OCI-LY1 (cell line): ENCODE results near the gene FDX2.
"Not testable (repeated sequence)": the region's sequence is repeated elsewhere in the genome, so short reads cannot be mapped to it uniquely, and the experiment has no call there.

Experiments
- H2AFZ ChIP-seq: fragments of 200-600 bp; sonication (generic), shearing (Covaris generic); 2 replicates; pipeline ENCODE4 v1.6.0; 2014; ENCODE audit warnings: antibody characterized with exemption, mild to moderate bottlenecking, low read length
- H3F3A ChIP-seq: fragments of 200-600 bp; sonication (generic), shearing (Covaris generic); 2 replicates; pipeline ENCODE4 v1.6.0; 2014; ENCODE audit warnings: mild to moderate bottlenecking, antibody characterized with exemption, low read length, moderate library complexity; ENCODE audit not compliant: insufficient read depth
- H3K27ac ChIP-seq: fragments of 200-600 bp; sonication (generic); 2 replicates; pipeline ENCODE4 v1.5.1; 2014; ENCODE audit warnings: low read length, mixed run types, mild to moderate bottlenecking, low read depth; ENCODE audit not compliant: poor library complexity, severe bottlenecking
- H3K27me3 ChIP-seq: fragments of 200-600 bp; sonication (generic); 2 replicates; pipeline ENCODE4 v1.6.0; 2014; ENCODE audit warnings: antibody characterized with exemption, mild to moderate bottlenecking, low read length, moderate library complexity; ENCODE audit not compliant: insufficient read depth
- H3K36me3 ChIP-seq: fragments of 200-600 bp; sonication (generic); 2 replicates; pipeline ENCODE4 v1.6.1; 2014; ENCODE audit warnings: mild to moderate bottlenecking, antibody characterized with exemption, low read length, moderate library complexity, mixed read lengths; ENCODE audit not compliant: insufficient read depth
- H3K4me1 ChIP-seq: fragments of 200-600 bp; sonication (generic); 2 replicates; pipeline ENCODE4 v1.5.1; 2014; ENCODE audit warnings: mild to moderate bottlenecking, low read length, moderate library complexity; ENCODE audit not compliant: insufficient read depth, severe bottlenecking
- H3K4me2 ChIP-seq: fragments of 200-600 bp; sonication (generic), shearing (Covaris generic); 2 replicates; pipeline ENCODE4 v1.6.1; 2014; ENCODE audit warnings: low read length
- H3K4me3 ChIP-seq: fragments of 200-600 bp; sonication (generic); 2 replicates; pipeline ENCODE4 v1.5.1; 2014; ENCODE audit warnings: low read length, low read depth, mild to moderate bottlenecking, mixed read lengths; ENCODE audit not compliant: poor library complexity, severe bottlenecking
- H3K79me2 ChIP-seq: fragments of 200-600 bp; shearing (Covaris generic); 2 replicates; pipeline ENCODE4 v1.6.1; 2016; ENCODE audit warnings: mixed run types, low read length, mixed read lengths; ENCODE audit not compliant: insufficient read depth
- H3K9ac ChIP-seq: fragments of 200-600 bp; sonication (generic), shearing (Covaris generic); 2 replicates; pipeline ENCODE4 v1.6.1; 2014; ENCODE audit warnings: mild to moderate bottlenecking, low read length, mixed read lengths
- H3K9me2 ChIP-seq: fragments of 200-600 bp; sonication (generic), shearing (Covaris generic); 2 replicates; pipeline ENCODE4 v1.6.1; 2014; ENCODE audit warnings: low read depth, mild to moderate bottlenecking, low read length, mixed read lengths
- H3K9me3 ChIP-seq: fragments of 200-600 bp; shearing (Covaris generic); 2 replicates; pipeline ENCODE4 v1.6.1; 2014; ENCODE audit warnings: low read length, mixed read lengths
- H4K20me1 ChIP-seq: fragments of 200-600 bp; sonication (generic), shearing (Covaris generic); 2 replicates; pipeline ENCODE4 v1.6.0; 2016; ENCODE audit warnings: mild to moderate bottlenecking, low read length; ENCODE audit not compliant: insufficient read depth
- EZH2 ChIP-seq: fragments of 200-600 bp; sonication (generic), shearing (Covaris generic); IDR thresholded peaks from 2 replicates; pipeline ENCODE4 v1.8.0; 2017; ENCODE audit warnings: borderline replicate concordance, mixed run types, mild to moderate bottlenecking, antibody characterized with exemption, low read length, moderate library complexity, mixed read lengths
- TF ChIP-seq, protein P1 (sequence below): fragments of 200-600 bp; sonication (generic), shearing (Covaris generic); IDR thresholded peaks from 2 replicates; pipeline ENCODE4 v1.5.1; 2017; ENCODE audit warnings: mild to moderate bottlenecking, antibody characterized with exemption, low read length, moderate library complexity, mixed read lengths

Gene FDX2

DNA sequence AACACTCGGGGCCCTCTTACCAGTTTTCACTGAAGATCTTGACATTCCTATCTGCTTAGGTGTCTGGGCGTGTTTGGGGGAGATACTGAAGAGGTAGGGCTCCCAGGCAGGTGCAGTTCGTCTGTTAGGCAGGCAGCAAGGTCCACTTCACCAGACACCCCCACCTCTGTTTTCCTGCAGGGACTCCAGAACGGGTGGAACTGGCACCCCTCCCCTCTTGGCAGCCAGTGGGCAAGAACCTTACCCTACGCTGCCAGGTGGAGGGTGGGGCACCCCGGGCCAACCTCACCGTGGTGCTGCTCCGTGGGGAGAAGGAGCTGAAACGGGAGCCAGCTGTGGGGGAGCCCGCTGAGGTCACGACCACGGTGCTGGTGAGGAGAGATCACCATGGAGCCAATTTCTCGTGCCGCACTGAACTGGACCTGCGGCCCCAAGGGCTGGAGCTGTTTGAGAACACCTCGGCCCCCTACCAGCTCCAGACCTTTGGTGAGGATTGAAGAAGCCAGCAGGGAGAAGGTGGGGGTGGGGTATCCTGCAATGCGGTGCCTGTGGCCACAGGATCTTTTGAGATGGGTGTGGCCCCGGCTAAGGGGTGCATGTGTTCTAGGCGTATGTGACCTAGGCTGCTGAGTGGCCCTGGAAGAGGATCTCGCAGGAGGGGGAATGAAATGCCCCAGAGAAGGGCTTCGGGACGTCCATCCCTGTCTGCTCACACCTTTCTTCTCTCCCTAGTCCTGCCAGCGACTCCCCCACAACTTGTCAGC, 32.3 kb downstream of the FDX2 start:
- no peak overlapping the region for H3K27ac ChIP-seq
- peaks cover 11% of the 10 kb centered on the region for H3K36me3 ChIP-seq
- no peak overlapping the region for H3K4me3 ChIP-seq
- H3K4me2 ChIP-seq, result no peak overlapping the region
- no peaks in the 10 kb centered on the region for H3K9me3 ChIP-seq
- TF ChIP-seq EZH2, result no peak
- TF ChIP-seq, protein P1, sequence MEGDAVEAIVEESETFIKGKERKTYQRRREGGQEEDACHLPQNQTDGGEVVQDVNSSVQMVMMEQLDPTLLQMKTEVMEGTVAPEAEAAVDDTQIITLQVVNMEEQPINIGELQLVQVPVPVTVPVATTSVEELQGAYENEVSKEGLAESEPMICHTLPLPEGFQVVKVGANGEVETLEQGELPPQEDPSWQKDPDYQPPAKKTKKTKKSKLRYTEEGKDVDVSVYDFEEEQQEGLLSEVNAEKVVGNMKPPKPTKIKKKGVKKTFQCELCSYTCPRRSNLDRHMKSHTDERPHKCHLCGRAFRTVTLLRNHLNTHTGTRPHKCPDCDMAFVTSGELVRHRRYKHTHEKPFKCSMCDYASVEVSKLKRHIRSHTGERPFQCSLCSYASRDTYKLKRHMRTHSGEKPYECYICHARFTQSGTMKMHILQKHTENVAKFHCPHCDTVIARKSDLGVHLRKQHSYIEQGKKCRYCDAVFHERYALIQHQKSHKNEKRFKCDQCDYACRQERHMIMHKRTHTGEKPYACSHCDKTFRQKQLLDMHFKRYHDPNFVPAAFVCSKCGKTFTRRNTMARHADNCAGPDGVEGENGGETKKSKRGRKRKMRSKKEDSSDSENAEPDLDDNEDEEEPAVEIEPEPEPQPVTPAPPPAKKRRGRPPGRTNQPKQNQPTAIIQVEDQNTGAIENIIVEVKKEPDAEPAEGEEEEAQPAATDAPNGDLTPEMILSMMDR, result no peak
- H4K20me1 ChIP-seq, result no peaks in the 10 kb centered on the region
- no peak overlapping the region for H3K9ac ChIP-seq
- H3F3A ChIP-seq, result no peaks in the 10 kb centered on the region
- H3K79me2 ChIP-seq, result no peaks in the 10 kb centered on the region
- H3K9me2 ChIP-seq, result no peaks in the 10 kb centered on the region
- peaks cover 11% of the 10 kb centered on the region for H3K4me1 ChIP-seq
- H2AFZ ChIP-seq, result no peak overlapping the region
- H3K27me3 ChIP-seq, result no peaks in the 10 kb centered on the region

DNA sequence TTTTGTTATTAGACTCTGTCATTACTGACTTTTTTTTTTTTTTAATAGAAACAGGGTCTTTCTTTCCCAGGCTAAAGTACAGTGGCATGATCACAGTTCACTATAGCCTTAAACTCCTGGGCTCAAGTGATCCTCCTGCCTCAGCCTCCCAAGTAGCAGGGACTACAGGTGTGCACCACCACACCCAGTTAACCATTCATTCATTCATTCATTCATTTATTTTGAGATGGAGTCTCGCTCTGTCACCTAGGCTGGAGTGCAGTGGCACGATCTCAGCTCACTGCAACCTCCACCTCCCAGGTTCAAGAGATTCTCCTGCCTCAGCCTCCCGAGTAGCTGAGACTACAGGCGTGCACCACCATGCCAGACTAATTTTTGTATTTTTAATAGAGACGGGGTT, 33.8 kb downstream of the FDX2 start:
- not testable (repeated sequence) for H3K4me2 ChIP-seq, H3K27me3 ChIP-seq, H3K9ac ChIP-seq

DNA sequence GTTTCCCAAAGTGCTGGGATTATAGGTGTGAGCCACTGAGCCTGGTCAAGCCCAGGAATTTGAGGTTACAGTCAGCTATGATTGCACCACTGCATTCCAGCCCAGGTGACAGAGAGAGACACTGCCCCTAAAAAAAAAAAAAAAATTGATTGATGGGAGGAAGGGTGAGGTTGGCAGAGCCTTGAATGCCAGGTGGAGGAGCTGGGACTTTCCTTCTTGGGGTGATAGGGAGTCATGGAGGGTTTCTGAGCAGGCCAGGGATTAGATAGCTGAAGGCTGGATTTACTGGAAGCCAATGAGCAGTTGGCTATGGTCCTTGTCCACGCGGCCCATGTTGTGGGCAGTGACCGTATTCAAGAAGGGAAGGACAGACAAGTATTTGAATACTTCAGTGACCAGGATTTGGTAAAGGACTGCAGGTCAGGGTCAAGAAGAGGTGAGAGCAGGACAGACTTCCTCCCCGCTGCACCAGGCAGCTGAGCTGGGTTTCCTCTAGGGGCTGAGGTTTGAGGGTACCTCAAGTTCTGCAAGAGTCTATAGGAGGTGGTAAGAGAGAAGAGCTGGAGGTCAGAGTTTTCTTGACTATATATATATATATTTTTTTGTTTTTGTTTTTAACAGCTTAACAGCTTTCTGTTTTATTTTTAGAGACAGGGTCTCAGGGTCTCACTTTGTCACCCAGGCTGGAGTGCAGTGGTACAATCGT, 35.9 kb downstream of the FDX2 start:
- Histone ChIP-seq H3K9me3 (no peaks in the 10 kb centered on the region), H3K9ac (no peak overlapping the region), H4K20me1 (no peaks in the 10 kb centered on the region), H3K4me2 (no peak overlapping the region), H3K9me2 (no peaks in the 10 kb centered on the region), H3K36me3 (peaks cover 3% of the 10 kb centered on the region), H3K27me3 (no peaks in the 10 kb centered on the region), H3K4me3 (no peak overlapping the region), H3K4me1 (no peaks in the 10 kb centered on the region), H3F3A (no peaks in the 10 kb centered on the region), H3K27ac (no peak overlapping the region), H2AFZ (no peak overlapping the region), H3K79me2 (no peaks in the 10 kb centered on the region)
- TF ChIP-seq EZH2, result no peak
- TF ChIP-seq, protein P1, result no peak

More for the DNA sequence above, 33.8 kb downstream of the FDX2 start:
- not testable (repeated sequence) for H4K20me1 ChIP-seq, H3K27ac ChIP-seq, H3K9me2 ChIP-seq, H3K9me3 ChIP-seq, H3K79me2 ChIP-seq, H3F3A ChIP-seq, H3K4me1 ChIP-seq, H3K4me3 ChIP-seq, H2AFZ ChIP-seq
- H3K36me3 ChIP-seq, result peaks cover 11% of the 10 kb centered on the region
